Activated naive CD4-positive, alpha-beta T cell treated with anti-CD3 and anti-CD28 coated beads, Interleukin-2, amount 50 U/mL, for 72 hours (primary cell): Measurements from ENCODE around the gene GNPTG. TPM values are rescaled to one million over a fixed set of nuclear protein-coding genes. Genes with fewer than 3 reads are reported as not detected.

Experiments
- ATAC-seq, 2 donors: fragments of 150-1000 bp; cut with Tn5 transposase; 2 replicates each; pipeline ENCODE4 v1.10.0; 2021; ENCODE audit warnings: mild to moderate bottlenecking in 2 of 2, moderate library complexity in 2 of 2
- DNase-seq, 2 donors: peaks; one replicate each; pipeline ENCODE4 v3.0.0; 2021 to 2022; ENCODE audit warnings: low spot score in 2 of 2
- H3K27ac Mint-ChIP-seq, 2 donors: one replicate each; pipeline ENCODE4 v1.8.0; 2022; ENCODE audit warnings: mild to moderate bottlenecking in 2 of 2, mixed read lengths in 2 of 2
- H3K36me3 Mint-ChIP-seq, 2 donors: one replicate each; pipeline ENCODE4 v1.8.0; 2022; ENCODE audit warnings: mixed read lengths in 2 of 2
- H3K9me3 Mint-ChIP-seq, 2 donors: one replicate each; pipeline ENCODE4 v1.8.0; 2022; ENCODE audit warnings: mixed read lengths in 2 of 2
- total RNA-seq, 2 donors: library from RNA; stranded (reverse); gene quantifications; one replicate each; pipeline ENCODE4 v1.2.3, GENCODE V29; 2022

The GNPTG gene
- total RNA-seq, 2 donors from 2014 or later: 21.7 to 25.4 TPM

- ATAC-seq: no peak
- H3K27ac Mint-ChIP-seq: no peak overlapping the region
- no peak for DNase-seq
- no peaks in the 10 kb centered on the region for H3K36me3 Mint-ChIP-seq
- no peaks in the 10 kb centered on the region for H3K9me3 Mint-ChIP-seq
Measured at GRCh38 chr16:1338855-1339675, 12.7 kb upstream of the GNPTG start.

DNA sequence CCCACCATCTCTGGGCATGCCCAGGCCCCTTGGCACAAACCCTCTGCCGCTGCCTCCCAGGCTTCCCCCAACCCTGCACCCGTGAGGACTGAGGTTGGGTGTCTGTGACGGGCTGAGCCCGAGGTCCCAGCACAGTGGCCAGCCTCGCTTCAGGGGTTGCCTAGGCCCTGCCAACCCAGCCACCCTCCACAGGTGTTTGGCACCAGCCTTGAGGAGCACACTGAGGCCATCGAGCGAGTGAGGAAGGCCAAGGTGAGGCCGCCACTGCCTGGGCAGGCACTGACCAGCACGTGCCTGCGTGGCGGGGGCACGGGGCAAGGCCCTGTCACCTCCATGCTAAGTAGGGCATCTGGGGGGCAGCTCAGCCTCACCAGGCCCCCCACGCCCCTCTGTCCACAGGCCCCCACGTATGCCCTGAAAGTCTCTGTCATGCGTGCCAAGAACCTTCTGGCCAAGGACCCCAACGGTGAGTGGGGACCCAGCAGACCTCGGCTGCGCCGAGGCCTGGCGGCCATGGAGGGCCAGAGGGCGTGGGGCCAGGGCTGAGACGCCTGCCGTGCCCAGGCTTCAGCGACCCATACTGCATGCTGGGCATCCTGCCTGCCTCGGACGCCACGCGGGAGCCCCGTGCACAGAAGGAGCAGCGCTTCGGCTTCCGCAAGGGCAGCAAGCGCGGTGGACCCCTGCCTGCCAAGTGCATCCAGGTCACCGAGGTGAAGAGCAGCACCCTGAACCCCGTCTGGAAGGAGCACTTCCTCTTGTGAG lies 10.8 kb upstream of the GNPTG start:
- DNase-seq: no peak
- no peaks in the 10 kb centered on the region for H3K9me3 Mint-ChIP-seq
- H3K27ac Mint-ChIP-seq: no peak overlapping the region
- no peaks in the 10 kb centered on the region for H3K36me3 Mint-ChIP-seq
- ATAC-seq: no peak

GRCh38 chr16:1341495-1342420 lies 10.0 kb upstream of the GNPTG start:
- no peaks in the 10 kb centered on the region for H3K36me3 Mint-ChIP-seq
- no peak overlapping the region for H3K27ac Mint-ChIP-seq
- no peak for DNase-seq
- ATAC-seq: no peak
- H3K9me3 Mint-ChIP-seq: no peaks in the 10 kb centered on the region

DNA sequence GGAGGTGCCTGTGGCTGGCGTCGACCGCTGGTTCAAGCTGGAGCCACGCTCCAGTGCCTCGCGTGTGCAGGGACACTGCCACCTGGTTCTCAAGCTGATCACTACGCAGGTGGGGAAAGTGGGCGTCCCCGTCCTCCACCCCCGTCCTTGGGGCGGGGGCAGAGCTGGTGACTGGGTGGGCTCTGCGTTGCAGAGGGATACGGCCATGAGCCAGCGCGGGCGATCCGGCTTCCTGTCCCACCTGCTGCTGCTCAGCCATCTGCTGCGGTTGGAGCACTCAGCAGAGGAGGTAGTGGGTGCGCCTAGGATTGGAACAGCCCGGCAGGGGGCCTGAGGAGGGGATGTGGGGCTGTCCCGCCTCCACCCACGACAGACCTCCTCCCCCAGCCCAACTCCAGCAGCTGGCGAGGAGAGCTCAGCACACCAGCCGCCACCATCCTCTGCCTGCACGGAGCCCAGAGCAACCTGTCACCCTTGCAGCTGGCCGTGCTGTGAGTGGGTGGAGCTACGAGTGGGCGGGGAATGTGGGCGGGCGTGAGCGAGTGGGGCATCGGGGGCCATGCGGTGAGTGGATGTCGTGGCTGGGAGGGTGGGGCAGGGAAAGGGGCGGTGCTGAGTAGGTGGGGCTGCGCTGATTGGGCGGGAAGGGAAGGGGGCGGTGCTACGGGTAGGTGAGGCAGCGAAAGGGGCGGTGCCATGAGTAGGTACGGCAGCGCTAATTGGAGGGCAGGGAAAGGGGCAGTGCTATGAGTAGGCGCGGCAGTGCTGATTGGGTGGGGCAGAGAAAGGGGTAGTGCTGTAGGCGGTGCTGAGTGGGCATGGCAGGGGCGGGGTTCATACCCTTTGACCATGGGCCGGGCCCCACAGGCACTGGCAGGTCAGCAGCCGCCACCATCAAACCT lies 9.0 kb upstream of the GNPTG start:
- peak; percentile 92 to 94 for ATAC-seq
- Mint-ChIP-seq H3K36me3 (no peaks in the 10 kb centered on the region), H3K27ac (peak overlapping the region in 1 of 2 donors; percentile 43), H3K9me3 (no peaks in the 10 kb centered on the region)
- peak; percentile 82 to 91 for DNase-seq

DNA sequence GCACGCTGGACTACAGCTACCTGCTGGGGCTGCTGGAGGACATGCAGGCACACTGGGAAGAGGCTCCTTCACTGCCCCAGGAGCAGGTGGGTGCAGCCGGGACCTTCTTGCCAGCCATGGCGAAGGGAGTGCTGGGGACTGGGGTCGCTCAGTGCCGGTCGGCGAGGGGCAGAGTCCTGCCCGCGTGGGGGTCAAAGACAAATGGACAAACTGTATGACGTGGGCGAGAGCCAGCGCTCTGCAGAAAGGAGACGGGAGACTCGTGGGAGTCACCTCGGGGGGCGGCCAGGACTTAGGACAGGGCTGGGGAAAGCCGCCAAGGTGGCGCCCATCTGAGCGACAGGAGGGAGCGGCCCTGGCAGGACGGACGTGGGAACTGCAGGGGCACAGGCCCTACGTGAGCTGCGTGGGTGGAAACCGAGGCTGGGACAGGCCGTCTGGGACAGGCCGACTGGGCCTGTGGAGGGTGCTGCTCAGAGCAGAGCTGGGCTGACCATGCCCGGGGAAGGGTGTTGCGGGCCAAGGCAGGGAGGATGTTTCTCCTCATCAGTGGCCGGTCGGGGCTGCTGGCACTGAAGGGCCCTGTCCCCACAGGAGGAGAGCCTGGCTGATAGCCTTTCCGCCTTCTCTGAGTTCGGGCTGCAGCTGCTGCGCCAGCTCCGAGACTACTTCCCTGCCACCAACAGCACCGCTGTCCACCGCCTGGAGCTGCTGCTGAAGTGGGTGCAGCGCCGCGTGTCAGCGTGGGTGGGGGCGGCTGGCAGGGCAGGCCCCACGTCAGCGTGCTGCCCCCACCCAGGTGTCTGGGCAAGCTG lies 8.1 kb upstream of the GNPTG start:
- Mint-ChIP-seq H3K27ac (peak overlapping the region in 1 of 2 donors; percentile 43), H3K36me3 (no peaks in the 10 kb centered on the region), H3K9me3 (no peaks in the 10 kb centered on the region)
- ATAC-seq (no peak), DNase-seq (no peak)

DNA sequence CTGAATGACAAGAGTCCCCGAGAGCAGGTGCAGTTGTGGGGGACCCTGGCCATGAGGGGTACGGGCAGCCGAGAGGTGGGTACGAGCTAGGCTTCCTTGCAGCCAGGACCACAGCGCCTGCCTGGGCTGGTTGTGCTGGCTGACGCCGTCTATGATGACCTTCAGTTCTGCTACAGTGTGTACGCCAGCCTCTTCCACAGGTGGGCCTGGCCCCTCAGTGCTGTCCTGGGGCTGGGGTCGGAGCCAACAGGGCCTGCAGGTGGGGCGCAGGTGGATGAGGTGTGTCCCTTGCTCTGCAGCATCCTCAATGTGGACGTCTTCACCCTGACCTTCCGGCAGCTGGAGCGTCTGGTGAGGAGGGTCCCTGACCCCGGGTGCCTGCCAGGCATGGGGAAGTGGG lies 7.2 kb upstream of the GNPTG start:
- ATAC-seq (no peak), DNase-seq (no peak)
- H3K36me3 Mint-ChIP-seq: no peaks in the 10 kb centered on the region
- H3K9me3 Mint-ChIP-seq: no peaks in the 10 kb centered on the region
- peak overlapping the region in 1 of 2 donors; percentile 65 for H3K27ac Mint-ChIP-seq

GRCh38 chr16:1345087-1345486 lies 6.6 kb upstream of the GNPTG start:
- Mint-ChIP-seq H3K36me3 (no peaks in the 10 kb centered on the region), H3K27ac (no peak overlapping the region), H3K9me3 (no peaks in the 10 kb centered on the region)
- no peak for DNase-seq
- no peak for ATAC-seq

DNA sequence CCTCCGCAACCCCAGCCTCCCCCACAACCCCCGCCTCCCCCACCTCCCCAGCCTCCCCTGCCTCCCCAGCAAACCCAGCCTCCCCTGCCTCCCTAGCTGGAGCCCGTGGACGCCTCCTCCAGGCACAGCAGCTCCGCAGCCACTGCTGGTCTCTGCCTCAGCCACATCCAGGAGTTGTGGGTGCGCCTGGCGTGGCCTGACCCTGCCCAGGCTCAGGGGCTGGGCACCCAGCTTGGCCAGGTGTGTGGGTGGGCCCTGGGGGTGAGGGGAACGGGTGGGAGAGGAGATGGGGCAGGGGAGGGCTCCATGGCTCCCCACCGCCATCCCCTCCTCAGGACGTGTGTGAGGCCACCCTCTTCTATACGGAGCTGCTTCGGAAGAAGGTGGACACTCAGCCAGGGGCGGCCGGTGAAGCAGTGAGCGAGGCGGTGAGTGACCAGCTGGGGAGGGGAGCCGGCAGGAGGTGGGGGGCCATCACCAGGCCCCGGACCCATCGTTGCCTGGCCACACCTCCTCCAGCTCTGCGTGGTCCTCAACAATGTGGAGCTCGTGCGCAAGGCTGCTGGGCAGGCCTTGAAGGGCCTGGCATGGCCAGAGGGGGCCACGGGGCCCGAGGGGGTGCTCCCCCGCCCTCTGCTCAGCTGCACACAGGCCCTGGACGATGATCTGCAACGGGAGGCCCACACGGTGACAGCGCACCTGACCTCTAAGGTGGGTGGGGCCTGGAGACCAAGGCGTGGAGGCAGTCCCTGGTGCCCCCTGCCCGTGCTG lies 5.9 kb upstream of the GNPTG start:
- Mint-ChIP-seq H3K27ac (no peak overlapping the region), H3K36me3 (no peaks in the 10 kb centered on the region), H3K9me3 (no peaks in the 10 kb centered on the region)
- DNase-seq (no peak), ATAC-seq (no peak)

- DNase-seq (no peak), ATAC-seq (no peak)
- Mint-ChIP-seq H3K9me3 (no peaks in the 10 kb centered on the region), H3K36me3 (no peaks in the 10 kb centered on the region), H3K27ac (no peak overlapping the region)
Measured at GRCh38 chr16:1346422-1347285, 5.1 kb upstream of the GNPTG start.

GRCh38 chr16:1347286-1347855 lies 4.4 kb upstream of the GNPTG start:
- no peak for DNase-seq

DNA sequence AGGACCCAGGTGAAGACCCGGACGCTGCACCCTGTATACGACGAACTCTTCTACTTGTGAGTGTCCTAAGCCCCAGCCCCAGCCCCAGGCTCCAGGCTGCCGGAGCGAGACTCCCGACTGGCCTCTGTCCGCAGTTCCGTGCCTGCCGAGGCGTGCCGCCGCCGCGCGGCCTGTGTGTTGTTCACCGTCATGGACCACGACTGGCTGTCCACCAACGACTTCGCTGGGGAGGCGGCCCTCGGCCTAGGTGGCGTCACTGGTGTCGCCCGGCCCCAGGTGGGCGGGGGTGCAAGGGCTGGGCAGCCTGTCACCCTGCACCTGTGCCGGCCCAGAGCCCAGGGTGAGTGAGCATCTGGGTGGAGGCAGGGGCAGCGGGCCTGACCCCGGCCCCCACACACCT lies 3.8 kb upstream of the GNPTG start:
- ATAC-seq (no peak), DNase-seq (no peak)
- H3K27ac Mint-ChIP-seq: no peak overlapping the region
- no peaks in the 10 kb centered on the region for H3K9me3 Mint-ChIP-seq
- no peaks in the 10 kb centered on the region for H3K36me3 Mint-ChIP-seq

More at GRCh38 chr16:1347286-1347855, 4.4 kb upstream of the GNPTG start:
- Mint-ChIP-seq H3K9me3 (no peaks in the 10 kb centered on the region), H3K27ac (no peak overlapping the region), H3K36me3 (no peaks in the 10 kb centered on the region)
- ATAC-seq: no peak

GRCh38 chr16:1348441-1348840 lies 3.3 kb upstream of the GNPTG start:
- Mint-ChIP-seq H3K9me3 (no peaks in the 10 kb centered on the region), H3K36me3 (no peaks in the 10 kb centered on the region), H3K27ac (no peak overlapping the region)
- no peak for DNase-seq
- ATAC-seq: no peak

GRCh38 chr16:1348926-1349325 lies 2.8 kb upstream of the GNPTG start:
- DNase-seq (no peak), ATAC-seq (no peak)
- H3K27ac Mint-ChIP-seq: no peak overlapping the region
- no peaks in the 10 kb centered on the region for H3K9me3 Mint-ChIP-seq
- H3K36me3 Mint-ChIP-seq: no peaks in the 10 kb centered on the region
